ENCODE data around the gene SYNGR3. TPM values are rescaled to one million over a fixed set of nuclear protein-coding genes. Genes with fewer than 3 reads are reported as not detected.
"Not testable (repeated sequence)": the region's sequence is repeated elsewhere in the genome, so short reads cannot be mapped to it uniquely, and the experiment has no call there.

SYNGR3 gene
- polyA plus RNA-seq, 1 donor (not counting 4 experiments of a cell fraction or from before 2014, with no cell fraction given) = 0.30 TPM

DNA sequence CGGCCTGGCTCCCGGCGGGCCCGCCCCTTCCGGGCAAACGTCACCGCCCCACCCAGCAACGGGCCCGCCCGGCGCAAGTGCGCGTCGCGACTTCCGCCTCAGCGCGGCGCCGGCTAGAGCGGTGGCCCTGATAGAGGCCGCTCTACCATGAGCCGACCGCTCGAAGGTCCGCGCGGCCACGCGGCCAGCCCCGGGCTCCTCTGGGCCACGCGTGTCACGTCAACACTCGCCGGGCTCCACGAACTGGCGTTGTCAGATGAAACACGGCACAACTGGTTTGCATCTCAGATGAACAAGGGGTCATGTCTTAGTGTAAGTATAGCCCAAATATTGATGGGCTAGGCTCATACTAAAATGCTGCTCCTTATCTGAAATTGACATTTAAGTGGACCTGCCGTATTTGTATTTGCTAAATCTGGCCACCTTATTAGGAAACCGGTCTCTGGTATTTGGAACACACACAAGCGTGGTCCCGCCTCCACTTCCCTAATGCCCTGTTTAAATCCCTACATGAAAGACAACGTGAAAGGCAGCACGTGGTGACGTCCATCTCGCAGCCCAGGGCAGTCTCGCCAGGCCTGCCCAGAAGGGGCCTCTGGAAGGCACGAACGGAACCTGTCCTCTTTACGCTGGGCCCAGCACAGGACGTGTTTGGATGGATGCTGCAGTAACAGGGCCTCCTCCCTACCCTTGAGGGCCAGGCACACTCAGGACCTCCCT, 20.2 kb downstream of the SYNGR3 start, which contains the start of gene ZNF598:
ZNF598 (minus strand) TSS at position 31 of the 720 bp plus-strand sequence.
- H4K20me1 ChIP-seq (ENCODE audit: control insufficient read depth, extremely low read depth, insufficient read depth, low read length) = peaks cover 29% of the 10 kb centered on the region
- H3K9ac ChIP-seq (ENCODE audit: control insufficient read depth, extremely low read depth, insufficient read depth, low read length) = peak within 1 kb of the TSS; percentile 85
- peak within 1 kb of the TSS; percentile 71 to 98 (median 92) for H3K4me3 ChIP-seq (ENCODE audit: control insufficient read depth in 2 of 3, extremely low read depth in 1 of 3, insufficient read depth in 2 of 3, low read depth in 1 of 3, low read length in 3 of 3)
- H3K27ac ChIP-seq (ENCODE audit: control insufficient read depth, insufficient read depth, low read length) = peak within 1 kb of the TSS; percentile 88
- DNase-seq (ENCODE audit: low read depth, low spot score) (no peak), FAIRE-seq (no peak)
- H3K9me1 ChIP-seq (ENCODE audit: control insufficient read depth, extremely low read depth, insufficient read depth, low read length) = peaks cover 2% of the 10 kb centered on the region
- peak within 1 kb of the TSS; percentile 67 for H2AFZ ChIP-seq (ENCODE audit: control insufficient read depth, low read length)
- TF ChIP-seq EZH2 (IDR thresholded peaks at IDR 0.05; ENCODE audit: low read length) (no peak), CTCF (optimal IDR thresholded peaks at IDR 0.05 in 1 of 3, IDR thresholded peaks at IDR 0.05 in 1 of 3, conservative IDR thresholded peaks at IDR 0.05 in 1 of 3; ENCODE audit: extremely low read depth in 1 of 3, insufficient read depth in 2 of 3, low read length in 3 of 3) (no peak)
- peaks cover 32% of the 10 kb centered on the region for H3K4me1 ChIP-seq (ENCODE audit: control insufficient read depth, extremely low read depth, insufficient read depth, low read length)
- H3K27me3 ChIP-seq (ENCODE audit: control insufficient read depth, extremely low read depth, insufficient read depth, low read length) = no peaks in the 10 kb centered on the region
- peak within 1 kb of the TSS; percentile 95 for H3K4me2 ChIP-seq (ENCODE audit: control insufficient read depth, extremely low read depth, insufficient read depth, low read depth, low read length)
- H3K9me3 ChIP-seq (ENCODE audit: control insufficient read depth, low read depth, low read length) = no peaks in the 10 kb centered on the region
- H3K79me2 ChIP-seq (ENCODE audit: control insufficient read depth, insufficient read depth, low read length) = peaks cover 52% of the 10 kb centered on the region
- dilution Hi-C loops (cut with MboI; ENCODE audit: extremely low pct_ligation_motif_present, low sequenced_read_pairs) = no loop called here
- H3K36me3 ChIP-seq (ENCODE audit: control insufficient read depth in 2 of 2, extremely low read depth in 1 of 2, insufficient read depth in 2 of 2, low read length in 2 of 2) = peaks cover 3 to 29% of the 10 kb centered on the region in 2 experiments

- H3K9me1 ChIP-seq (ENCODE audit: control insufficient read depth, extremely low read depth, insufficient read depth, low read length); DNase-seq (ENCODE audit: low read depth, low spot score); H3K27me3 ChIP-seq (ENCODE audit: control insufficient read depth, extremely low read depth, insufficient read depth, low read length); H3K9me3 ChIP-seq (ENCODE audit: control insufficient read depth, low read depth, low read length); H2AFZ ChIP-seq (ENCODE audit: control insufficient read depth, low read length); H3K4me2 ChIP-seq (ENCODE audit: control insufficient read depth, extremely low read depth, insufficient read depth, low read depth, low read length); H3K9ac ChIP-seq (ENCODE audit: control insufficient read depth, extremely low read depth, insufficient read depth, low read length); FAIRE-seq; H3K4me3 ChIP-seq (ENCODE audit: control insufficient read depth in 2 of 3, extremely low read depth in 1 of 3, insufficient read depth in 2 of 3, low read depth in 1 of 3, low read length in 3 of 3); H3K27ac ChIP-seq (ENCODE audit: control insufficient read depth, insufficient read depth, low read length); dilution Hi-C loops (cut with MboI; ENCODE audit: extremely low pct_ligation_motif_present, low sequenced_read_pairs): not testable (repeated sequence)
- Histone ChIP-seq H3K36me3 (ENCODE audit: control insufficient read depth in 2 of 2, extremely low read depth in 1 of 2, insufficient read depth in 2 of 2, low read length in 2 of 2) (peaks cover 0 to 12% of the 10 kb centered on the region in 2 experiments), H4K20me1 (ENCODE audit: control insufficient read depth, extremely low read depth, insufficient read depth, low read length) (peaks cover 13% of the 10 kb centered on the region), H3K79me2 (ENCODE audit: control insufficient read depth, insufficient read depth, low read length) (peaks cover 34% of the 10 kb centered on the region), H3K4me1 (ENCODE audit: control insufficient read depth, extremely low read depth, insufficient read depth, low read length) (peaks cover 32% of the 10 kb centered on the region)
Measured at GRCh38 chr16:2011726-2012125, 22.0 kb downstream of the SYNGR3 start.
